CD14-positive monocyte (primary cell): ENCODE results near the gene ABCC12. TPM values are rescaled to one million over a fixed set of nuclear protein-coding genes. Genes with fewer than 3 reads are reported as not detected.

Experiments used
- DNase-seq, 3 donors: peaks; one replicate each; pipeline ENCODE4 v3.0.0-alpha.2; 2011 to 2022
- H2AFZ ChIP-seq: 2 replicates; pipeline ENCODE4 v1.6.0; 2012; ENCODE audit warnings: mild to moderate bottlenecking, low read depth, low read length, inconsistent platforms; ENCODE audit not compliant: insufficient read depth, poor library complexity, severe bottlenecking
- H3K27ac ChIP-seq, 2 donors: 1 replicate in 1 of 2; 2 replicates in 1 of 2; pipeline ENCODE4 v1.5.1; 2012 to 2013; ENCODE audit warnings: low read length in 2 of 2, control low read depth in 1 of 2, inconsistent platforms in 1 of 2, low read depth in 1 of 2, mild to moderate bottlenecking in 1 of 2
- H3K27me3 ChIP-seq, 2 donors: one replicate each; pipeline versions ENCODE4 v1.6.0 to v1.6.1; 2011 to 2013; ENCODE audit warnings: low read length in 2 of 2; ENCODE audit not compliant: control insufficient read depth in 2 of 2, insufficient read depth in 2 of 2
- H3K36me3 ChIP-seq, 2 donors: replicated peaks in 1 of 2; 1 replicate in 1 of 2; 2 replicates in 1 of 2; pipeline versions ENCODE4 v1.5.1 to v1.6.1; 2012 to 2013; ENCODE audit warnings: low read length in 2 of 2, control low read depth in 1 of 2, inconsistent platforms in 1 of 2, mild to moderate bottlenecking in 1 of 2; ENCODE audit not compliant: insufficient read depth in 2 of 2, control insufficient read depth in 1 of 2
- H3K4me1 ChIP-seq, 2 donors: 1 replicate in 1 of 2; 2 replicates in 1 of 2; pipeline versions ENCODE4 v1.5.1 to v1.6.1; 2012 to 2013; ENCODE audit warnings: low read length in 2 of 2, control low read depth in 1 of 2, inconsistent platforms in 1 of 2, mild to moderate bottlenecking in 1 of 2, moderate library complexity in 1 of 2; ENCODE audit not compliant: insufficient read depth in 2 of 2, control insufficient read depth in 1 of 2
- H3K4me2 ChIP-seq: replicated peaks from 2 replicates; pipeline ENCODE3; 2012; ENCODE audit warnings: low read length, moderate library complexity, mild to moderate bottlenecking; ENCODE audit not compliant: poor library complexity, severe bottlenecking; ENCODE audit errors: extremely low read depth
- H3K4me3 ChIP-seq, 3 experiments: fragments of 200-600 bp in 1 of 3; sonication (generic) in 1 of 3; replicated peaks in 1 of 3; 1 replicate in 2 of 3; 2 replicates in 1 of 3; pipeline ENCODE4 v1.5.1; 2011 to 2013; ENCODE audit warnings: low read length in 3 of 3, mild to moderate bottlenecking in 3 of 3, control low read depth in 2 of 3, low read depth in 2 of 3, inconsistent platforms in 1 of 3, moderate library complexity in 1 of 3
- H3K79me2 ChIP-seq: 2 replicates; pipeline ENCODE4 v1.6.0; 2012; ENCODE audit warnings: mild to moderate bottlenecking, control low read depth, inconsistent platforms, low read length, moderate library complexity; ENCODE audit not compliant: insufficient read depth
- H3K9ac ChIP-seq: 2 replicates; pipeline ENCODE4 v1.6.0; 2017; ENCODE audit warnings: low read length, mild to moderate bottlenecking; ENCODE audit not compliant: insufficient read depth, poor library complexity, severe bottlenecking
- H3K9me3 ChIP-seq, 2 donors: replicated peaks in 1 of 2; 1 replicate in 1 of 2; 2 replicates in 1 of 2; pipeline versions ENCODE4 v1.5.1 to v1.6.1; 2012 to 2013; ENCODE audit warnings: low read length in 2 of 2, control low read depth in 1 of 2; ENCODE audit not compliant: control insufficient read depth in 1 of 2, insufficient read depth in 1 of 2
- H4K20me1 ChIP-seq: 2 replicates; pipeline ENCODE4 v1.6.0; 2012; ENCODE audit warnings: mild to moderate bottlenecking, low read length, control low read depth, moderate library complexity; ENCODE audit not compliant: insufficient read depth
- H3K27ac Mint-ChIP-seq, 7 donors: one replicate each; pipeline ENCODE4 v1.8.0; 2020; ENCODE audit warnings: mild to moderate bottlenecking in 7 of 7, mixed read lengths in 7 of 7, moderate library complexity in 6 of 7, inconsistent platforms in 2 of 7
- H3K27me3 Mint-ChIP-seq, 3 donors: one replicate each; pipeline ENCODE4 v1.8.0; 2021 to 2022; ENCODE audit warnings: low read depth in 3 of 3, mild to moderate bottlenecking in 3 of 3, mixed read lengths in 3 of 3, moderate library complexity in 3 of 3, inconsistent platforms in 1 of 3
- H3K36me3 Mint-ChIP-seq, 2 donors: one replicate each; pipeline ENCODE4 v1.8.0; 2020; ENCODE audit warnings: mixed read lengths in 2 of 2, inconsistent platforms in 1 of 2, mild to moderate bottlenecking in 1 of 2
- H3K4me1 Mint-ChIP-seq: one replicate; pipeline ENCODE4 v1.8.0; 2020; ENCODE audit warnings: mild to moderate bottlenecking, mixed read lengths
- H3K4me3 Mint-ChIP-seq, 2 donors: one replicate each; pipeline ENCODE4 v1.8.0; 2020; ENCODE audit warnings: mild to moderate bottlenecking in 2 of 2, mixed read lengths in 2 of 2, moderate library complexity in 1 of 2
- H3K9me3 Mint-ChIP-seq, 7 donors: one replicate each; pipeline ENCODE4 v1.8.0; 2020 to 2022; ENCODE audit warnings: mixed read lengths in 7 of 7, mild to moderate bottlenecking in 6 of 7, moderate library complexity in 6 of 7, inconsistent platforms in 2 of 7
- CTCF ChIP-seq: fragments of 200-600 bp; IDR thresholded peaks from one replicate; pipeline ENCODE4 v1.8.0; 2022; ENCODE audit warnings: antibody characterized with exemption, mild to moderate bottlenecking
- WGBS: methylation state at CpG from one replicate; pipeline ENCODE4 v1.1.5; 2013; ENCODE audit warnings: missing lambda C conversion rate; ENCODE audit not compliant: insufficient coverage; 5-methylcytosine and 5-hydroxymethylcytosine counted together
- intact Hi-C, 2 donors: fragments of 100-400 bp; cut with micrococcal nuclease; formaldehyde crosslinking; loops; one replicate each; pipeline versions ENCODE4 v1.15.0 to v1.15.1; 2023
- polyA plus RNA-seq, 3 donors: library from polyadenylated mRNA; depleted of rRNA in 1 of 3; unstranded in 2 of 3; stranded (reverse) in 1 of 3; fragments of 300-500 nt in 2 of 3; fragments of >200 nt in 1 of 3; fragmentation: Illumina TruSeq in 2 of 3; gene quantifications; 1 replicate in 2 of 3; 2 replicates in 1 of 3; pipeline ENCODE4 v1.2.3, GENCODE V29; 2012 to 2021

Gene ABCC12
- polyA plus RNA-seq, 3 donors = not detected

DNA sequence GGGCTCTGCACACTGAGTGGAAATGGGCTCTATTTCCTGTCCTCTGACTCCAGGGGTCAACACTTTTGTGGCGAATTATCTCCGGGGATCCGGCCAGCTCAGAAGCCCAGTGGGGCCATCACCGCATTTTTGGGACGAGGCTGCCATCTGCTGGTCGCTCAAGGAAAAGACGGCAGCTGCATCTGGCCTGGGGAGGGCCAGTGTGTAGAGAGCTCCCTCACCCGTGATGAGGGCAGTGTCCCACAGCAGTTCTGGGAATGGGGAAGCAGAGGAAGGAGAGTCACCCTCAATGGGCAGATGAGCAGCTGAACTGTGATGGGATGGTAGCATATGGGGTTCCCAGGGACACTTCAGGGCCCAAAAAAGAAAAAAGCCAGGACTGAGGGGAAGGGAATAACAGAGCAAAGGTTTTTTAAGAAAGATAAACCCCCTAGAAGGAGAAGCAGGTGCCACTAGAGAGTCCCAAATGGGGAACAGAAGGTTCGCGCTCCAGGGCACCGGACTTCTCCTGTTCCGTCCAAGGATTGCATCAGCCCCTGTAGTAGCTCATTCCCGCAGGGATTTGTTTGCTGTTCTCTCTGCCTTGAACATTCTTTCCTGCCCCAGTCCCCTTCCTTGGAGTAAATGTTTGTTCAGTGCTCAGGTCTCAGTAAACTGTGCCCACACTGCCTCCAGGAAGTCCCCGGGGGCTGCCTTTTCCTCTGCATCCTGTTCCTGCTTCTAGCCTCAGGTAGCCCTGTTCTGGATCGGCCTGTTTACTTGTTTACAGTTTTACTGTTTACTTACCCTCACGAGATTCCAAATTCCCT is 9.3 kb upstream of the ABCC12 start:
- Histone ChIP-seq H3K36me3 (no peaks in the 10 kb centered on the region), H3K9me3 (no peaks in the 10 kb centered on the region), H3K4me2 (no peak overlapping the region), H3K4me1 (peaks cover 24 to 27% of the 10 kb centered on the region in 2 donors), H3K27me3 (no peaks in the 10 kb centered on the region), H3K9ac (no peak overlapping the region), H4K20me1 (no peaks in the 10 kb centered on the region), H3K4me3 (no peak overlapping the region), H3K27ac (no peak overlapping the region), H3K79me2 (no peaks in the 10 kb centered on the region), H2AFZ (peak overlapping the region; percentile 66)
- DNase-seq = peak; percentile 68 to 78 (median 72)
- WGBS = 12% methylated on average over 13 of the region's 16 CpGs
- H3K4me3 Mint-ChIP-seq = peak overlapping the region in 1 of 2 donors; percentile 1
- peaks cover 0 to 1% (median 0%) of the 10 kb centered on the region in 7 donors for H3K9me3 Mint-ChIP-seq
- H3K36me3 Mint-ChIP-seq = no peaks in the 10 kb centered on the region
- intact Hi-C loops = loop anchor here (5.0 to 10.0 kb wide), 3 partner anchors 470 to 1218 kb away; no protein-coding TSS in a partner anchor
- peaks cover 2 to 10% (median 2%) of the 10 kb centered on the region in 3 donors for H3K27me3 Mint-ChIP-seq
- peak overlapping the region in 6 of 7 donors; percentile 1 to 85 (median 73) for H3K27ac Mint-ChIP-seq
- peak; percentile 91 for TF ChIP-seq CTCF
- H3K4me1 Mint-ChIP-seq = peaks cover 33% of the 10 kb centered on the region

DNA sequence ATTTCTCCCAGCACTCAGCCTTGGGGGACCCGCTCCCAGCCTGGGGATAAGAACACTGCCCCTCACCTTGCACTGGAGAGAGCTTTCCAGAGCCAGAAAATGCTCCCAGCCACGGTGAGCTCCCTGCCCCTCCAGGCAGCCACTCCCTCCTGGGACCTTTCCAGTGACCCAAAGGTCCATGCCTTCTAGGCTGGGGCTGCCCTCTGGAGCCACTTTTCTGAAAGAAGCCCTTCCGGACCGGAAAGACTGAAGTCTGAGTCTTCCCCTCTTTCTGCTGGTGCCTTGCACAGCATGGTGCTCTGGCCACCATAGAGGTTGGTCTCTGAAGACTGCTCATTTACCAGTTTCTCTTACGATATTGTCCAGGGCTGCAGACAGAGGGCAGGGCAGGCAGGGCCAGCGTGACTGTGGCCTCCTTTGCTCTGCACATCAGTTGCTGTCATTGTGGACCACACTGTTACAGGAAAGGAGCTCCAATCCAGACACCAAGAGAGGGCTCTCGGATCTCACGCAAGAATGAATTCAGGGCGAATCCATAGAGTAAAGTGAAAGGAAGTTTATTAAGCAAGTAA is 7.1 kb upstream of the ABCC12 start:
- no peak for TF ChIP-seq CTCF
- Histone ChIP-seq H4K20me1 (no peaks in the 10 kb centered on the region), H3K79me2 (no peaks in the 10 kb centered on the region), H3K9ac (no peak overlapping the region), H3K4me3 (no peak overlapping the region), H2AFZ (no peak overlapping the region), H3K36me3 (no peaks in the 10 kb centered on the region), H3K9me3 (no peaks in the 10 kb centered on the region), H3K4me1 (peaks cover 16 to 19% of the 10 kb centered on the region in 2 donors), H3K27ac (no peak overlapping the region), H3K27me3 (no peaks in the 10 kb centered on the region), H3K4me2 (no peak overlapping the region)
- Mint-ChIP-seq H3K4me3 (no peak overlapping the region), H3K4me1 (peaks cover 31% of the 10 kb centered on the region), H3K27ac (no peak overlapping the region), H3K36me3 (no peaks in the 10 kb centered on the region), H3K9me3 (peaks cover 0 to 1% (median 0%) of the 10 kb centered on the region in 7 donors), H3K27me3 (peaks cover 3 to 11% (median 8%) of the 10 kb centered on the region in 3 donors)
- 87% methylated on average over 7 of the region's 9 CpGs for WGBS
- intact Hi-C loops = loop anchor here (5.0 to 10.0 kb wide), 2 partner anchors 472 to 1216 kb away; no protein-coding TSS in a partner anchor
- DNase-seq = no peak
